NCI-H2227 (cell line): ENCODE results near the gene NSF.
"Not testable (repeated sequence)": the region's sequence is repeated elsewhere in the genome, so short reads cannot be mapped to it uniquely, and the experiment has no call there.

Experiments
- DNase-seq: peaks from one replicate; lab custom pipeline; 2025; ENCODE audit not compliant: unreplicated experiment; lab: John Stamatoyannopoulos, UW

NSF gene

DNA sequence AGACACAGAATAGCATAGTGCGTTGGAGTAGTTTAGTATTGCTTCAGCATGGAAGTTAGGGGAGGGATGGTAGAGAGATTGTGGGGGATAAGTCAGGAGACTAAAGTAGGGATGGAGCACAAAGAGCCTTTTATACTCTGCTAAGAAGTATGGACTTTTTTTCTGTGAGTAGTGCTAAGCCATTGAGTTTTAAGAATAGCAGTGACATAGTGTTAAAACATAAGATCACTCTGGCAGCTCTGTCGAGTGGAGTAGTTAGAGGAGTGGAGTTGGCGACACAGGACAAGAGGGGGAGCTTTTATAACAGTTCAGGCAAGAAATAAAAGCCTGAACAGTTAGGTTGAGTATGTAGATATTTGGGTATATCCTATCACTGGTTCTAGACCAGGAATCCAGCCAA, 106.1 kb downstream of the NSF start:
- not testable (repeated sequence) for DNase-seq

GRCh38 chr17:46699014-46699413, 108.5 kb downstream of the NSF start:
- DNase-seq, result not testable (repeated sequence)

DNA sequence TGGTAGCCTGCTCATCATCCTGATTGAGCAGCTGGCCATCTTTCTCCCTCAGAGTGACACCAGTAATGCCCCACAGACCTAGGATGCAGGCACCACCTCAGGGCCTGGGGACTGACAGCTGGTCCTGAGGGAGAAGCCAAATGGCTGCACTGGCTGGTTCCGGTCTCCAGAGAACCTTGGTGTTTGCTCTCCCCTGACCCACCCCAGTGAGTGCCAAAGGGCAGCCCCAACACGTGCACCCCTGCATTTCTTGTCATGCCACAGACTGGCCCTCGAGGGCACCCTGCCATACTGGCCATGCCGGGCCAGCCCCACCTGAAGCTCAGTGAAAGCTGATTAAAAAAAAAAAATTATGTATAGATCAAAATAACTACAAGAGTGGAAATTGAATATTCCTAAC, 127.5 kb downstream of the NSF start:
- no peak for DNase-seq

- no peak for DNase-seq
These were observed 129.4 kb downstream of the NSF start for GRCh38 chr17:46719891-46720290.

- no peak for DNase-seq
These were observed 129.9 kb downstream of the NSF start for GRCh38 chr17:46720408-46720807.

- no peak for DNase-seq
These were observed 132.3 kb downstream of the NSF start for GRCh38 chr17:46722662-46723285.

DNA sequence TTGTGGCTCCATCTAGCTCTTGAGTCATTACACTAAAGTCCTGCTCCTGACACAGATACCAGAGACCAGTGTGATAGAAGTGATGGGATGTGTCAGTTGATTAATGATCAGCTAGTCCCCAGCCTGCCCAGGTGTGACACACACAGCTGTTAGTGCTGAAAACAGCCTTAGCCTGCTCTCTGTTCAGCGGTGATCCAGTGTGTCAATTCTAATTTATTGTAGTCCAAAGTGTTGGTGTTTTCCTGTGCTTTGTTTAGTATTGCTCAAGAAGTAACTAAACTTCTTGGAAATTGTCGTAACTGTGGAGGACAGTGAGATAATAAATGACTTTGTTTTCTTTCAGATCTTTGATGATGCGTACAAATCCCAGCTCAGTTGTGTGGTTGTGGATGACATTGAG, 135.7 kb downstream of the NSF start:
- no peak for DNase-seq

- no peak for DNase-seq
These were observed 137.3 kb downstream of the NSF start for GRCh38 chr17:46727572-46728348.

- DNase-seq, result no peak
These were observed 139.6 kb downstream of the NSF start for GRCh38 chr17:46730026-46730425.

GRCh38 chr17:46730679-46731078, 140.2 kb downstream of the NSF start:
- no peak for DNase-seq

DNA sequence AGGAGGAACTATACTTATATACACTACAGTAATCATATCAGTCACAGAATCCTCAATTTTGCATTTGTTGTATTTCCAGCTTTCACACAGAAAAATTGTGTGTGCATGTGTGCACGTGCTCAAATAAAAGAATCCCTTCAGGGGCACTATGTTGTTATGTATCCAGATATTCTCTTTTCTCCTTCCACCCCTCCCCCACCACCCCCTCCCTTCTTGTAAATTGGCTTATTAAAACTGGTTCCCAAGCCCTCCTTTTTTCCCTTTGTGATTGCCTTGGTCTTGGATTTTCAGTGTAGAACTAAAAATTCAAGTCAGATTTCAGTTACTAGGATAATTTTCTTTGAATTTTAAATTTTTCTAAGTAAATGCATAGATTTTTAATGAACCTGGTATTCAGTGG, 141.7 kb downstream of the NSF start:
- no peak for DNase-seq

DNA sequence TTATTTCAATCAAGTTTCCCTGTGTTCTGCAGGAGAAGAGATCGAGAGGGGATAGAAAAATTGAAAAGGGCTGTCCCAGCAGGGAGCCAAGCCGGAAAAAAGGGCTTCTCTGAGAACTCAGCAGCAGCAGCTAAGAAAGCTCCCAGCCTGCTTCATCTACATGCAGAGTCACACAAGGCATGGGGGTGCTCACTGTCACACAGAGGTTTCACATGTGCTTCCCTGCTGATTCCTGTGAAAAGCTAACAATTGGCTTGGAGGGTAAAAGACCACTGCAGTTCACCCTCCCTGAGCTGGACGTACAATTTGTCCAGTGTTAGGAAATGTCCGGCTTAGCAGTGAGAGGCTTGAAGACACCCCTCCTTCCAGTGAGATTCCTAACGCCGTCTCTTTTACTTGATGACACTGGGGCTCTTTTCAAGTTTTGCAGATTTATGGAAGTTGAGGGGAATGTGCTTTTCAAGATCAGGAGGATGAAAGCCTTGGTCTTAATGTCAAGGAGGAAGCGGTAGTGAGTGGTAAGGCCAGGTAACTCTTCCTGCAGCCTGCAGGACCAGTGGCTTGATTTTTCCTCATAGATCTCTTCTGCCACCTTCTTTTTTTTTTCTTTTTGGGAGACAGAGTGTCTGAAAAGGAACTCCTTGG, 142.4 kb downstream of the NSF start:
- DNase-seq, result peak; percentile 49

DNA sequence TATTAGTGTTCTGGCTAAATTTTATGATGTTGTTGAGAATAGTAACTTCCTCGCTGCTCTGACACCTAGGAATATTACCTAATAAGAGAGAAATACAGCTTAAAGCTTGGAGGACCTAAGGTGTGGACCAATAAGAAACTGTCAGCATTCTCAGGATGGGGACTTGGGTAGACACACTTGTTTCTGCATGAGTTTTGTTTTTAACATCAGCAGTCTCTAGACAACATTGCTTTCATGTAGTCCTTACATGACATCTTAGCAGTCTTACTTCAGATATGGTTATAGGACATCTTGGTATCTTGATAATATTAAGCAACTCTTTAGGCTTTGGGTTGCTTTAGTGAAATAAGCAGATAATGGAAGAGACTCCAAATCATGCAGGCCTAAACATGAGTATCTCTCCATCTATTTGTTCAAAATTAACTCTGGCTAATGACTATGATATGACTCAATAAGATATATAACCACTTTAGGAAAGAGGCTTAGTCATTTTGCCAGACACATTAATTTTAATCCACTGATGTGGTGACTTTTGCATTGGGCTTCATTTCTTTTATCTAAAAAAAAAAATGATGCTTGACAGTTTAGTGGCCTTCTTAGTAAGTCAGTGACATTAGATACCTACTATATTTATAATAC, 143.5 kb downstream of the NSF start:
- no peak for DNase-seq

DNA sequence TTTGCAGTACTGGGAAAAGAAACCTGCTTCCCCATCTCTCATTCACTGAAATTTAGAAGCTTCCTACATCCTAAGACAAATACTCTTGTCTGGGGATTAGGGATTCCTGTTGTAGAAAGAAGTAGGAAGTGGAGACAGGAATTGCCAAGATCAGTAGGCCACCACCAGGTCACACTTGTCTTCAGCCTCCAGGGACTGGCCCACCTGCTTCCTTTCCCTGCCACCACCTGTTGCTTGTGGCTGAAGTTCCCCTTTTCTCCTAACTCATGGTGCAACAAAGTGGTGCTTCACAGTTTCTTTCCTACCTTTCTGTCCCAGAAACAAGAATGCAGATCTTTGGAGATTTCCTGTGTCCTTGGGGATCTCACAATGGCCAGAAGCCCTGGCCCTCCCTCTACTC, 145.6 kb downstream of the NSF start:
- no peak for DNase-seq

DNA sequence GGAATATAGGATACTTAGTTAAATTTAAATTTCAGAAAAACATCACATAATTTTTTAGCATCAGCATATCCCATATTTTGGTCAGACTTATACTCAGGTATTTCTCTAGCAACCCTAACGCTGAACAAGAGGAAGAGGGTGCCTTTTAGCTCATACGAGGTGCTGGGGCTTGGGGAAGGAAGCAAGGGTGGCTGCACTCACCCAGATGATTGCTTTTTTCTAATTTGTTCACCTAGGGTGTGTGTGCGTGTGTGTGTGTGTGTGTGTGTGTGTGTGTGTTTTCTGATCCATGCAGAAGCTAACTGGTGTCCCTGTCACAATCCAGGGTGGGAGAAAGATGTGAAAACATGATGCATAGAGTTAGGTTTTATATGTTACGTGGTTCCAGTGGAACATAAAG, 146.9 kb downstream of the NSF start:
- DNase-seq, result no peak

DNA sequence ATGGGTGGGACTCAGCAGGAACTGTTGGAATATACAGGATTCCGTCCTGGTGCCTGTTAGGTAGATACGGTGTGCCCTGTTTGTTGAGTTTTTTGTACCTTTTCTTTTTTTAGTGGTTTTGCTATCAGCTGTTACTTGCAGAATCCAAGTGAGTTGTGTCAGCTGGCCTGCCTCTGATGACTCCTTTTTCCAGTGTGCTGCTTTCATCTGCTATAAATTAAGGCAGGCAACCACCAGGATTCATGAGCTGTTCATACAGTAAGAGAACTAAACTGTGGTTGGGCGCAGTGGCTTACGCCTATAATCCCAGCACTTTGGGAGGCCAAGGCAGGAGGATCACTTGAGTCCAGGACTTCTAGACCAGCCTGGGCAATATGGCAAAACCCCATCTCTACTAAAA, 148.1 kb downstream of the NSF start:
- DNase-seq, result no peak

- DNase-seq, result no peak
These were observed 149.5 kb downstream of the NSF start for GRCh38 chr17:46739982-46740381.

- no peak for DNase-seq
These were observed 150.8 kb downstream of the NSF start for GRCh38 chr17:46741122-46741730.

DNA sequence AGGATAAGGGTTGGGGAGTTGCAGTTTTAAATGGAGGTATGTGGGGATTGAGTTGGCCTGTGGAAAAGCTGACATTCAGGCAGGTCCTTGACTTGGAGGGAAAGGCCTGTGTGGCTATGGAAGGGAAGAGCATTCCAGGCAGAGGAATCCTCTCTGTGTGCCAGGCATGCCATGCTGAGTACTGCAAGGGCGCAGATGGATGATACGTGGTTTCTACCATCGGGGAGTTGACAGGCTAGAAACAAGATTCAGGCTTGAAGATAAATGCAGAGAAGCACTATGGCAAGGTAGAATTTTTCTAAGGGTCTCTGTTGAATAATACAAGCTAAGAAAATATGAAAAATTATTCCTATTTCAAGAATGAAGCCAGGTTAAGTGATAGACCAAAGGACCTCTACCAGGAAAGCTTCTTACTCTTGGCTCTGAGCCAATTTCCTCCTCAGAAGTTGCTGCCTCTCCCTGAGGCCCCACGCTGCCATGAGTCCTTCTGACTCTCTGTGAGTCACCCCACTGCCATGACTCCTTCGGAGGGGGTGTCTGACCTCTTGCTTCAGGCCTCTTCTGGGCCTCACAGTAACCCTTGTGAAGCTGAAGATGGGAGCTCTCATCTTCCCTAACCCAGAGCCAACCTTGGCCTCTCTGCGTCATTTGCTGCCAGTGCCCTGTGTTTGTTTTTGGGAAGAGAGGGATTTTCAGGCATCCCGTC, 152.2 kb downstream of the NSF start:
- DNase-seq, result peak; percentile 11

DNA sequence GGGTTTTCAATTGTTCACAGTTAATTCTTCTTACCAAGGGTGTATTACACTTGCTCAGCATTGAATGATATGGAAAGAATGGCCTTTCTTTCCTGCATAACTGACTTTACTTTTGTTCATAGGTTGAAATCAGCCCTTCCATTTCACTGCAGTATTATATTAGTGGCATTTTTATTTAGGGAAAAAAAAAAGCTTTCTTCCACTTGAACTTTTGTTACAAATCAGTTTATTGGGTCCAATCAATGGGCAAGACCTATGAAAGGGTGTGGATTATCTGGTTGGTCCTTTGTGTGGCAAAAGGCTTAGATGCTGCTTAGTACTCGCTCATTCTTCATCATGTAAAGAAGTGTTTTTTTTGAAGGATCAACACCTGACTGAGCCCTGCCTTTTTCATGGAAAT, 154.0 kb downstream of the NSF start:
- DNase-seq, result no peak

GRCh38 chr17:46745376-46745775, 154.9 kb downstream of the NSF start:
- DNase-seq, result no peak
